Muscle layer of duodenum (tissue), 2 donors: ENCODE results near the gene AXIN1.
"Not testable (repeated sequence)": the region's sequence is repeated elsewhere in the genome, so short reads cannot be mapped to it uniquely, and the experiment has no call there.

Source experiments
- H3K27ac ChIP-seq: one replicate; pipeline ENCODE4 v1.7.0; 2013; ENCODE audit warnings: mild to moderate bottlenecking, low read length
- H3K27me3 ChIP-seq: one replicate; pipeline ENCODE4 v1.7.0; 2013; ENCODE audit warnings: low read depth, mild to moderate bottlenecking, control low read depth, low read length
- H3K36me3 ChIP-seq, 2 donors: one replicate each; pipeline ENCODE4 v1.7.0; 2013; ENCODE audit warnings: low read length in 2 of 2, control low read depth in 1 of 2, mild to moderate bottlenecking in 1 of 2; ENCODE audit not compliant: insufficient read depth in 2 of 2, control insufficient read depth in 1 of 2
- H3K4me1 ChIP-seq, 2 donors: one replicate each; pipeline ENCODE4 v1.7.0; 2013; ENCODE audit warnings: low read length in 2 of 2, mild to moderate bottlenecking in 2 of 2, control low read depth in 1 of 2, moderate library complexity in 1 of 2; ENCODE audit not compliant: insufficient read depth in 2 of 2, control insufficient read depth in 1 of 2
- H3K4me3 ChIP-seq, 2 donors: one replicate each; pipeline ENCODE4 v1.7.0; 2013; ENCODE audit warnings: low read length in 2 of 2, low read depth in 1 of 2, mild to moderate bottlenecking in 1 of 2
- H3K9me3 ChIP-seq, 2 donors: one replicate each; pipeline ENCODE4 v1.7.0; 2013; ENCODE audit warnings: low read length in 2 of 2, control low read depth in 1 of 2, mild to moderate bottlenecking in 1 of 2; ENCODE audit not compliant: control insufficient read depth in 1 of 2
- donor health status: healthy.

The AXIN1 gene

DNA sequence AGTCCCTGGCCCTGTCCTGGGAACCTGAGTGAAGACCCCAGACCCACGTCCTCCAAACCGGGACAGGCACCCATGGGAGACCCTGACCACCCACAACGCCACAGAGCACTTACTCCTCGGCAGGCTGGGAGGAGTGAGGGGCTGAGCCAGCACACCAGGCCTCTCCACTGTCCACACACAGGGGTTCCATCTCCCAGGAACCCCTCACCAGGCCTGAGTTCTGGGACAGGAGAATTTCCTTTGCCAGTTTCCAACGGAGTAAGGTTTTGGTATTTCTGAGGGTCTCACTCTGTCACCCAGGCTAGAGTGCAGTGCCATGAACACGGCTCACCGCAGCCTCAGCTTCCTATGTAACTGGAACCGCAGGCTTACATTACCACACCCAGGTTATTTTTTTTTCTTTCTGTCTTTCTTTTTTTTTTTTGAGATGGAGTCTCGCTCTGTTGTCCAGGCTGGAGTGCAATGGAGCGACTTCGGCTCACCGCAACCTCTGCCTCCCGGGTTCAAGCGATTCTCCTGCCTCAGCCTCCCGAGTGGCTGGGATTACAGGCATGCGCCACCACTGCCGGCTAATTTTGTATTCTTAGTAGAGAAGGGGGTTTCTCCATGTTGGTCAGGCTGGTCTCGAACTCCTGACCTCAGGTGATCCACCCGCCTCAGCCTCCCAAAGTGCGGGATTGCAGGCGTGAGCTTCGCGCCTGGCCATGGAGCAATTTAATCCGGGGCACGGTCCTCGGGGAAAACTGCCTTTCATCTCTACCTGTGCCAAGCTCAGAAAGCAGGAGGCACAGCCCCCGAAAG, 27.6 kb upstream of the AXIN1 start:
- Histone ChIP-seq H3K36me3 (peaks cover 0 to 20% of the 10 kb centered on the region in 2 donors), H3K4me1 (peaks cover 10 to 21% of the 10 kb centered on the region in 2 donors), H3K4me3 (peak overlapping the region in 1 of 2 donors; percentile 82), H3K27me3 (no peaks in the 10 kb centered on the region), H3K27ac (no peak overlapping the region), H3K9me3 (no peaks in the 10 kb centered on the region)

GRCh38 chr16:379183-379960, 26.8 kb upstream of the AXIN1 start:
- Histone ChIP-seq H3K9me3 (no peaks in the 10 kb centered on the region), H3K27ac (no peak overlapping the region), H3K36me3 (peaks cover 5 to 28% of the 10 kb centered on the region in 2 donors), H3K4me1 (peaks cover 10 to 21% of the 10 kb centered on the region in 2 donors), H3K4me3 (no peak overlapping the region), H3K27me3 (no peaks in the 10 kb centered on the region)

- Histone ChIP-seq H3K4me3 (no peak overlapping the region), H3K27me3 (no peaks in the 10 kb centered on the region), H3K9me3 (no peaks in the 10 kb centered on the region), H3K27ac (no peak overlapping the region), H3K36me3 (peaks cover 5 to 34% of the 10 kb centered on the region in 2 donors), H3K4me1 (peaks cover 10 to 19% of the 10 kb centered on the region in 2 donors)
Observed at GRCh38 chr16:378821-379182, 26.3 kb upstream of the AXIN1 start.

GRCh38 chr16:378113-378820, 25.7 kb upstream of the AXIN1 start:
- H3K27me3 ChIP-seq, H3K27ac ChIP-seq, H3K9me3 ChIP-seq, H3K4me3 ChIP-seq: not testable (repeated sequence)
- Histone ChIP-seq H3K36me3 (peaks cover 5 to 39% of the 10 kb centered on the region in 2 donors), H3K4me1 (peaks cover 9 to 14% of the 10 kb centered on the region in 2 donors)

DNA sequence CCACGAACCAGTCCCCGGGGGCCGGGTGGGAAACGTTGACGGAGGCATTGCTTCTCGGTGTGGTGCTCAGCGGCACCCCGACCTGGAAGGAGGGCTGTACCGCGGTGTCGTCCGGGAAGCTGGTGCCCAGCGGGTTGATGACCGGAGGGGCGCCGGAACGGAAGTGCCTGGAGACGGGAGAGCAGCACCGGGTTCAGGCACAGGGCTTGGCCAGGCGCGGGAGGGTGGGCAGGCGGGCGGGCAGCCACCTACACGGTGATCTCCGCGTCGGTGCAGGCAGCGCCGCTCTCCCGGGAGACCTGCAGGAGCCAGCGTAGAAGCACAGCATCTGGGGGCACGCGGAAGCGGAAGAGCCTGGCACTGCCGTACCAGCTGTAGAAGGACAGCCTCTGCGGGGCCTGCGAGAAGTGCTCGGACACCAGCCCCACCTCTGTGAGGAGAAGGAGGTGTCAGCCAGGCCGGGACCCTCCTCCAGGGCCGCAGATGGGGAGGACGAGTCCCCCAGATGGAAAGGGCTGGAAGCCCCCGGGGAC, 25.0 kb upstream of the AXIN1 start:
- H3K36me3 ChIP-seq = peaks cover 5 to 47% of the 10 kb centered on the region in 2 donors
- no peak overlapping the region for H3K27ac ChIP-seq
- peaks cover 6 to 12% of the 10 kb centered on the region in 2 donors for H3K4me1 ChIP-seq
- H3K4me3 ChIP-seq = no peak overlapping the region
- H3K9me3 ChIP-seq = no peaks in the 10 kb centered on the region
- H3K27me3 ChIP-seq = no peaks in the 10 kb centered on the region

- no peaks in the 10 kb centered on the region for H3K27me3 ChIP-seq
- peaks cover 6 to 12% of the 10 kb centered on the region in 2 donors for H3K4me1 ChIP-seq
- H3K4me3 ChIP-seq = no peak overlapping the region
- no peak overlapping the region for H3K27ac ChIP-seq
- peaks cover 6 to 53% of the 10 kb centered on the region in 2 donors for H3K36me3 ChIP-seq
- no peaks in the 10 kb centered on the region for H3K9me3 ChIP-seq
Observed at GRCh38 chr16:376817-377418, 24.4 kb upstream of the AXIN1 start.

DNA sequence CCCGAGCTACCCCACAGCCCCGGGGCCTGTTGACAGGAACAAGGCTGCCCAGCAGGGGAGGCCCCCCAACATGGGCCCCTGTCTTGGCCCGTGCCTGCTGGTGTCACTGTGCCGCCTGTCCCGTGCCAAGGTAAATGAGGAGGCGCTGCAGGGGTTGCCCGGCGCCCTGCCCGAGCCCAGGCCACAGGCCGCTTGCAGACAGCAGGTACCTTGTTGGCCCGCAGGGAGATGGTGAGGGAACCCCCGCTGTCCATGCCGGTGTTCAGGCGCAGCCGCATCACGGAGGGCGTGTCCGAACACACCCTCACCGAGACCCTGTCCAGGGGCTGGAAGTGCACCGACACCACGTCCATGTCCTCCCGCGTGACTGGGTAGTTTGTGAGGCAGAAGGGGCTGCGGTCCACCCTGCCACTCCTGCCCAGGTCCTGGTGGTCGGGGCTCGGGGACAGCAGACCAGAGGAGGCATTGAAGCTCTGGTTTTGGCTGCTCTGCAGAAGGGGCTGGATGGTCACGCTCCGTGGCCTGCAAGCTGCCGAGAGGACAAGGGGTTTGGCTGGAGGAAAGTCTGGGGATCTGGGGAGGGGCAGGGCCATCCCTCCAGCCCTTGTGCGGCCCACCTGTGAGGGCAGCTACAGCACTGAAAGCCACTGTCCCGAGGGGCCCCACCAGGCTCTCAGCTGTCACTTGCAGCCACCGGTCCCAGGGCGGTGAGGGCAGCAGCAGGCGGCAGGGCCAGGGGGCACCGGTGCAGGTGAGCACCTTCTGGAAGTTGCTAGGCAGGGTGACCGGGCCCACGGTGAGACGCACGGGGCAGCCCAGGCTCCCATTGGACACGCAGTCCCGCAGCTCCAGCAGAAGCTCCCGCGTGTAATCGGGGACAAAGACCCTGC, 23.6 kb upstream of the AXIN1 start:
- Histone ChIP-seq H3K27ac (no peak overlapping the region), H3K27me3 (no peaks in the 10 kb centered on the region), H3K36me3 (peaks cover 8 to 54% of the 10 kb centered on the region in 2 donors)

GRCh38 chr16:375212-375611, 22.7 kb upstream of the AXIN1 start:
- Histone ChIP-seq H3K27ac (no peak overlapping the region), H3K4me1 (peaks cover 6 to 8% of the 10 kb centered on the region in 2 donors), H3K4me3 (no peak overlapping the region), H3K36me3 (peaks cover 8 to 54% of the 10 kb centered on the region in 2 donors), H3K9me3 (no peaks in the 10 kb centered on the region), H3K27me3 (no peaks in the 10 kb centered on the region)

More for the DNA sequence above, 23.6 kb upstream of the AXIN1 start:
- H3K4me3 ChIP-seq = no peak overlapping the region
- no peaks in the 10 kb centered on the region for H3K9me3 ChIP-seq
- H3K4me1 ChIP-seq = peaks cover 6 to 11% of the 10 kb centered on the region in 2 donors

DNA sequence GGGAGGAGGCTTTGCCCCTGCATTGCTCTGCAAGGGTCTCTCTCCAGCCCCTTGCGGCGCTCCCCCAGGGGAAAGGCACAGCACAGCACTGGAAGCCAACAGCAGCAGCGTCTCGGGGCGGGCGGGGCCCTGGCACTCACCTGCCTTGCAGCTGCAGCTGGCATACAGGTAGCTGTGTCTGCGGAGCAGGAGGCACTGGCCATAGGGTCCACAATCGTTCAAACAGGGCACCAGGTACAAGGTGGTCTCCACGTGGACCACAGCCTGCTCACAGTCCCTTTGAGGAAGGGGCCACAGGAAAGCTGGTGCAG, 22.0 kb upstream of the AXIN1 start:
- Histone ChIP-seq H3K27ac (no peak overlapping the region), H3K4me3 (no peak overlapping the region), H3K9me3 (no peaks in the 10 kb centered on the region), H3K36me3 (peaks cover 8 to 54% of the 10 kb centered on the region in 2 donors), H3K4me1 (peaks cover under 1 to 12% of the 10 kb centered on the region in 2 donors), H3K27me3 (no peaks in the 10 kb centered on the region)

- Histone ChIP-seq H3K36me3 (peaks cover 8 to 56% of the 10 kb centered on the region in 2 donors), H3K27me3 (no peaks in the 10 kb centered on the region), H3K4me1 (peaks cover 0 to 17% of the 10 kb centered on the region in 2 donors), H3K9me3 (no peaks in the 10 kb centered on the region), H3K4me3 (no peak overlapping the region), H3K27ac (no peak overlapping the region)
Observed at GRCh38 chr16:373848-374615, 21.5 kb upstream of the AXIN1 start.
